ENCODE measurements around the gene FAM149B1.
A peak's percentile ranks its signal among the peaks of the same experiment; 100 is the strongest.

FAM149B1 gene

GRCh38 chr10:73262105-73262730 is 94.3 kb downstream of the FAM149B1 start:
- no peak for DNase-seq (ENCODE audit: extremely low read depth, low read depth)
- no peak overlapping the region for H3K4me3 ChIP-seq (replicated peaks; ENCODE audit: low read depth, low read length)
- TF ChIP-seq, protein P1, sequence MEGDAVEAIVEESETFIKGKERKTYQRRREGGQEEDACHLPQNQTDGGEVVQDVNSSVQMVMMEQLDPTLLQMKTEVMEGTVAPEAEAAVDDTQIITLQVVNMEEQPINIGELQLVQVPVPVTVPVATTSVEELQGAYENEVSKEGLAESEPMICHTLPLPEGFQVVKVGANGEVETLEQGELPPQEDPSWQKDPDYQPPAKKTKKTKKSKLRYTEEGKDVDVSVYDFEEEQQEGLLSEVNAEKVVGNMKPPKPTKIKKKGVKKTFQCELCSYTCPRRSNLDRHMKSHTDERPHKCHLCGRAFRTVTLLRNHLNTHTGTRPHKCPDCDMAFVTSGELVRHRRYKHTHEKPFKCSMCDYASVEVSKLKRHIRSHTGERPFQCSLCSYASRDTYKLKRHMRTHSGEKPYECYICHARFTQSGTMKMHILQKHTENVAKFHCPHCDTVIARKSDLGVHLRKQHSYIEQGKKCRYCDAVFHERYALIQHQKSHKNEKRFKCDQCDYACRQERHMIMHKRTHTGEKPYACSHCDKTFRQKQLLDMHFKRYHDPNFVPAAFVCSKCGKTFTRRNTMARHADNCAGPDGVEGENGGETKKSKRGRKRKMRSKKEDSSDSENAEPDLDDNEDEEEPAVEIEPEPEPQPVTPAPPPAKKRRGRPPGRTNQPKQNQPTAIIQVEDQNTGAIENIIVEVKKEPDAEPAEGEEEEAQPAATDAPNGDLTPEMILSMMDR (IDR thresholded peaks at IDR 0.05; ENCODE audit: low read depth, low read length, missing control alignments), result no peak

DNA sequence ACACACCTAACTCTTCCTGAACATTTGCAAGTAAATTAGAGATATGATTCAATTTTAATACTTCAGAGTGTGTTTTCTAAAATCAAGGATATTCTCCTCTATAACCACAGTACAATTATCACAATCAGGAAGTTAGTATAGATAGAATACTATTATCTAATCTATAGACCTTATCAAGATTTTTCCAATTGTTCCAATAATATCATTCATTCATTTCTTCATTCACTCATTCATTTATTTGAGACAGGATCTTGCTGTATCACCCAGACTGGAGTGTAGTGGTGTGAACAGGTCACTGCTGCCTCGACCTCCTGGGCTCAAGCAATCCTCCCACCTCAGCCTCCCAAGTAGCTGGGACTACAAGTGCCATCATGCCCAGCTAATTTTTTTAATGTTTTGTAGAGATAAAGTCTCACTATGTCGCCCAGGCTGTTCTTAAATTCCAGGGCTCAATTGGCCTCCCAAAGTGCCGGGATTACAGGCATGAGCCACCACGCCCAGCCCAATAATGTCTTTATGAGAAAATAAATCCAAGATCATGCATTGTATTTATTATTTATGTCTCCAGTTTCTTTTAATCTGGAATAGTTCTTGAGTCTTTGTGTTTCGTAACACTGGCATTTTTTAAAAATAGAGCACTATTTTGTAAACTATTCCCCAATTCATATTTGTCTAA is 95.1 kb downstream of the FAM149B1 start:
- no peak overlapping the region for H3K4me3 ChIP-seq (replicated peaks; ENCODE audit: low read depth, low read length)
- TF ChIP-seq, protein P1 (IDR thresholded peaks at IDR 0.05; ENCODE audit: low read depth, low read length, missing control alignments), result no peak
- DNase-seq (ENCODE audit: extremely low read depth, low read depth), result no peak

DNA sequence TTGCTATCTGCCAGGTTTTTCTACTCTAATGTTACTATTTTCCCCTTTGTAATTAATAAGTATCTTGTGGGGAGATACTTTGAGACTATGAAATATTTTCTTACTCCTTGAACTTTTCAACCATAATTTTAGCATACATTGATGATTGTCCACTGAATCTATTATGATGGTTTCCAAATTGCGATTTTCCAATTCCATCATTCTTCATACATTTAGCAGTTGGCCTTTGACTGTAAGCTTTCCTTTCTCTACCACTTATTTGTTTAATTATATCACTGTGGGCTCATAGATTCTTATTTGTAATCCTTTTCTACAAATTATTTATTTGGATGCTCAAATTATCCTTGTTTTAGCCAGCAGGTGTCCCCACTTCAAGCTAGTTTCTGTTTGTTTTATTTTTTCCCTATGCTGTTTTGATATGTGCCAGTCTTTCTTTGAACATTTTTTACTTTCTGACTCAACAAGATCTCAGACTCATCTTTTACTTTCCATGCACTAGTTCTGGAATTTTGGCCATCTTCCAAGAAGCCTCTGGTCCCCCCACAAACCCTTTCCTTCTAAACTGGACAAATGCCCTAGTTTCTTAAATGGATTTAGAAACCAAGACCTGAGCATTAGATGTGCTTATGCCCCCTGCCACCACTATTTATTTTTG is 95.9 kb downstream of the FAM149B1 start:
- DNase-seq (ENCODE audit: extremely low read depth, low read depth), result no peak
- TF ChIP-seq, protein P1 (IDR thresholded peaks at IDR 0.05; ENCODE audit: low read depth, low read length, missing control alignments), result peak; percentile 42
- no peak overlapping the region for H3K4me3 ChIP-seq (replicated peaks; ENCODE audit: low read depth, low read length)

- TF ChIP-seq, protein P1 (IDR thresholded peaks at IDR 0.05; ENCODE audit: low read depth, low read length, missing control alignments), result no peak
- no peak for DNase-seq (ENCODE audit: extremely low read depth, low read depth)
- no peak overlapping the region for H3K4me3 ChIP-seq (replicated peaks; ENCODE audit: low read depth, low read length)
Observed at GRCh38 chr10:73264423-73264822, 96.5 kb downstream of the FAM149B1 start.

DNA sequence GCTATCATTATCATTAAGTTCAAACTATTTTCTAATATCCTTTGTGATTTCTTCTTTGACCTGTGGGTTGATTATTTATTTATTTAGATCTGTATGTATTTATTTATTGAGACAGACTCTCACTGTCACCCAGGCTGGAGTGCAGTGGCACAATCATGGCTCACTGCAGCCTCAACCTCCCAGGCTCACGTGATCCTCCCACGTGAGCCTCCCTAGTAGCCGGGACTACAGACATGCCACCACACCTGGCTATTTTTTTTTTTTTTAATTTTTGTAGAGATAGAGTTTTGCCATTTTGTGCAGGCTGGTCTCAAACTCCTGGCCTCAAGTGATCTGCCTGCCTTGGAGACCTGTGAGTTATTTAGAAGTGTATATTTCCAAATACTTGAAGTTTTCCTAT is 113.2 kb downstream of the FAM149B1 start:
- DNase-seq (ENCODE audit: extremely low read depth, low read depth), result no peak
- H3K4me3 ChIP-seq (replicated peaks; ENCODE audit: low read depth, low read length), result no peak overlapping the region
- TF ChIP-seq, protein P1 (IDR thresholded peaks at IDR 0.05; ENCODE audit: low read depth, low read length, missing control alignments), result no peak

GRCh38 chr10:73287441-73287840 is 119.5 kb downstream of the FAM149B1 start:
- TF ChIP-seq, protein P1 (IDR thresholded peaks at IDR 0.05; ENCODE audit: low read depth, low read length, missing control alignments), result no peak
- DNase-seq (ENCODE audit: extremely low read depth, low read depth), result no peak
- no peak overlapping the region for H3K4me3 ChIP-seq (replicated peaks; ENCODE audit: low read depth, low read length)

All from HFF-Myc (cell line).